Neural progenitor cell (in vitro differentiated cells): Measurements from ENCODE around the gene MFAP4. TPM values are rescaled to one million over a fixed set of nuclear protein-coding genes. Genes with fewer than 3 reads are reported as not detected.

Experiments used
- DNase-seq: peaks from one replicate; pipeline ENCODE4 v3.0.0-alpha.2; 2016; ENCODE audit warnings: low spot score
- H2AFZ ChIP-seq: fragments of 200-600 bp; sonication (generic); replicated peaks from 2 replicates; pipeline ENCODE4 v1.6.1; 2016; ENCODE audit warnings: antibody characterized with exemption
- H3F3A ChIP-seq: fragments of 200-600 bp; sonication (generic); 2 replicates; pipeline ENCODE4 v1.6.1; 2016; ENCODE audit warnings: antibody characterized with exemption, low read depth
- H3K27ac ChIP-seq: fragments of 200-600 bp; sonication (generic); 2 replicates; pipeline ENCODE4 v1.5.1; 2016; ENCODE audit warnings: mild to moderate bottlenecking
- H3K27me3 ChIP-seq: fragments of 200-600 bp; sonication (generic); 2 replicates; pipeline ENCODE4 v1.6.1; 2016; ENCODE audit warnings: mild to moderate bottlenecking, moderate library complexity
- H3K36me3 ChIP-seq: fragments of 200-600 bp; sonication (generic); 2 replicates; pipeline ENCODE4 v1.5.1; 2016
- H3K4me1 ChIP-seq: fragments of 200-600 bp; sonication (generic); 2 replicates; pipeline ENCODE4 v1.6.1; 2016; ENCODE audit warnings: mixed run types
- H3K4me2 ChIP-seq: fragments of 200-600 bp; sonication (generic); 2 replicates; pipeline ENCODE4 v1.6.1; 2016
- H3K4me3 ChIP-seq: fragments of 200-600 bp; sonication (generic); 2 replicates; pipeline ENCODE4 v1.5.1; 2016
- H3K79me2 ChIP-seq: fragments of 200-600 bp; sonication (generic); 2 replicates; pipeline ENCODE4 v1.6.1; 2016; ENCODE audit warnings: low read depth
- H3K9ac ChIP-seq: fragments of 200-600 bp; sonication (generic); 2 replicates; pipeline ENCODE4 v1.6.1; 2016
- H3K9me3 ChIP-seq: fragments of 200-600 bp; sonication (generic); 2 replicates; pipeline ENCODE4 v1.5.1; 2016; ENCODE audit warnings: low read depth
- H4K20me1 ChIP-seq: fragments of 200-600 bp; sonication (generic); 2 replicates; pipeline ENCODE4 v1.6.1; 2016; ENCODE audit warnings: low read depth
- H3K27ac Mint-ChIP-seq: 3 replicates; pipeline ENCODE4 v1.8.0; 2021; ENCODE audit warnings: mixed read lengths
- H3K27me3 Mint-ChIP-seq: 2 replicates; pipeline ENCODE4 v1.8.0; 2022; ENCODE audit warnings: low read depth, mild to moderate bottlenecking, inconsistent platforms, moderate library complexity, mixed read lengths; ENCODE audit not compliant: insufficient read depth
- H3K36me3 Mint-ChIP-seq: 3 replicates; pipeline ENCODE4 v1.8.0; 2021; ENCODE audit warnings: mixed read lengths
- H3K4me1 Mint-ChIP-seq: 3 replicates; pipeline ENCODE4 v1.8.0; 2021; ENCODE audit warnings: mixed read lengths
- H3K4me3 Mint-ChIP-seq: 3 replicates; pipeline ENCODE4 v1.8.0; 2021; ENCODE audit warnings: mild to moderate bottlenecking, moderate library complexity, mixed read lengths
- H3K9me3 Mint-ChIP-seq: 3 replicates; pipeline ENCODE4 v1.8.0; 2020; ENCODE audit warnings: mixed read lengths
- CTCF ChIP-seq: fragments of 200-600 bp; sonication (generic); IDR thresholded peaks from 2 replicates; pipeline ENCODE4 v1.5.1; 2017; ENCODE audit warnings: antibody characterized with exemption, mild to moderate bottlenecking
- EZH2 ChIP-seq: fragments of 200-600 bp; sonication (generic); IDR thresholded peaks from 2 replicates; pipeline ENCODE4 v1.6.1; 2017; ENCODE audit warnings: antibody characterized with exemption, mild to moderate bottlenecking, moderate library complexity
- EZH2phosphoT487 ChIP-seq: fragments of 200-600 bp; sonication (generic); IDR thresholded peaks from 2 replicates; pipeline ENCODE4 v1.6.1; 2017; ENCODE audit warnings: antibody characterized with exemption
- total RNA-seq: library from RNA; depleted of rRNA; stranded (reverse); fragments of >200 nt; gene quantifications from 2 replicates; pipeline ENCODE4 v1.2.3, GENCODE V29; 2015; ENCODE audit warnings: low replicate concordance

Gene MFAP4
- total RNA-seq, 1 donor from 2014 or later: not detected

- peaks cover 3% of the 10 kb centered on the region for H3K27me3 Mint-ChIP-seq
- H3K9me3 ChIP-seq: no peaks in the 10 kb centered on the region
- H3K4me1 Mint-ChIP-seq: peaks cover 23% of the 10 kb centered on the region
- no peak overlapping the region for H2AFZ ChIP-seq
- no peak for TF ChIP-seq EZH2phosphoT487
- TF ChIP-seq CTCF: no peak
- no peak for TF ChIP-seq EZH2
- DNase-seq: no peak
- H3K4me1 ChIP-seq: peaks cover 6% of the 10 kb centered on the region
- H3K27ac Mint-ChIP-seq: no peak overlapping the region
- no peaks in the 10 kb centered on the region for H4K20me1 ChIP-seq
- no peak overlapping the region for H3K4me3 ChIP-seq
- peaks cover 4% of the 10 kb centered on the region for H3F3A ChIP-seq
- H3K27ac ChIP-seq: no peak overlapping the region
- no peak overlapping the region for H3K9ac ChIP-seq
- no peaks in the 10 kb centered on the region for H3K36me3 ChIP-seq
- H3K36me3 Mint-ChIP-seq: peaks cover 5% of the 10 kb centered on the region
- no peak overlapping the region for H3K4me2 ChIP-seq
- no peaks in the 10 kb centered on the region for H3K79me2 ChIP-seq
- H3K9me3 Mint-ChIP-seq: no peaks in the 10 kb centered on the region
- H3K27me3 ChIP-seq: no peaks in the 10 kb centered on the region
- no peak overlapping the region for H3K4me3 Mint-ChIP-seq
These were observed 42.5 kb downstream of the MFAP4 start for GRCh38 chr17:19344311-19345066.

GRCh38 chr17:19343671-19344151, 43.3 kb downstream of the MFAP4 start:
- Histone ChIP-seq H3K9ac (no peak overlapping the region), H3K36me3 (no peaks in the 10 kb centered on the region), H3K27ac (no peak overlapping the region), H3F3A (peaks cover 4% of the 10 kb centered on the region), H2AFZ (no peak overlapping the region), H4K20me1 (no peaks in the 10 kb centered on the region), H3K27me3 (no peaks in the 10 kb centered on the region), H3K4me1 (peaks cover 6% of the 10 kb centered on the region), H3K9me3 (no peaks in the 10 kb centered on the region), H3K4me2 (no peak overlapping the region), H3K4me3 (no peak overlapping the region), H3K79me2 (no peaks in the 10 kb centered on the region)
- DNase-seq: no peak
- Mint-ChIP-seq H3K27ac (no peak overlapping the region), H3K4me1 (peaks cover 31% of the 10 kb centered on the region), H3K36me3 (peaks cover 5% of the 10 kb centered on the region), H3K4me3 (no peak overlapping the region), H3K27me3 (peaks cover 3% of the 10 kb centered on the region), H3K9me3 (no peaks in the 10 kb centered on the region)
- TF ChIP-seq CTCF (peak; percentile 8), EZH2phosphoT487 (no peak)

DNA sequence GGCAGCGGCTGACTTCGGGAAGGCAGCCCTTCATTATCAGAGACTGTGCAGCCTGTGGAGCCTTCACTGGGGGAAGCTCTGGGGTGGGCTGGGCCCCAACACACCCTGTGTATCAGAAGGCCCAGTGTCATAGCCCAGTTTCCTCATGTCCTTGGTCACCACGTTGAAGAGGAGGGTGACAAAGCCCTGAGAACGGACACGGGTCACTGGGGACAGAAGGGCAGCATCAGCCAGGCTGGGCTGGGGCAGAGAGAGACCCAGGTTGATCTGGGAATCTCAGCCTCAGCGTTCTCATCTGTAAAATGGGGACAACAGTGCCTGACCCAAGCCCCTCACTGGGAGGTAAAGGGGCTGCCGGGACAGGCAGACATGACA, 43.7 kb downstream of the MFAP4 start:
- DNase-seq: no peak

More for the DNA sequence above, 43.7 kb downstream of the MFAP4 start:
- H3K27ac ChIP-seq: no peak overlapping the region
- Mint-ChIP-seq H3K36me3 (peaks cover 5% of the 10 kb centered on the region), H3K4me3 (no peak overlapping the region), H3K9me3 (no peaks in the 10 kb centered on the region), H3K27ac (no peak overlapping the region), H3K4me1 (peaks cover 31% of the 10 kb centered on the region), H3K27me3 (peaks cover 3% of the 10 kb centered on the region)
- H3K4me2 ChIP-seq: no peak overlapping the region
- H4K20me1 ChIP-seq: no peaks in the 10 kb centered on the region
- H3K27me3 ChIP-seq: no peaks in the 10 kb centered on the region
- no peaks in the 10 kb centered on the region for H3K9me3 ChIP-seq
- no peaks in the 10 kb centered on the region for H3K79me2 ChIP-seq
- no peak overlapping the region for H2AFZ ChIP-seq
- peaks cover 4% of the 10 kb centered on the region for H3F3A ChIP-seq
- H3K9ac ChIP-seq: no peak overlapping the region
- TF ChIP-seq EZH2: no peak
- TF ChIP-seq CTCF: no peak
- no peak for TF ChIP-seq EZH2phosphoT487
- H3K4me3 ChIP-seq: no peak overlapping the region
- H3K36me3 ChIP-seq: no peaks in the 10 kb centered on the region
- peaks cover 6% of the 10 kb centered on the region for H3K4me1 ChIP-seq
